OCI-LY7 (cell line): ENCODE data around the gene UNC5A. TPM values are rescaled to one million over a fixed set of nuclear protein-coding genes. Genes with fewer than 3 reads are reported as not detected.

ENCODE experiments used
- BruUV-seq: library from RNA; stranded (reverse); fragments of 400-500 nt; replicated peaks from 2 replicates; lab custom pipeline; 2021; lab: Mats Ljungman, UMichigan
- CTCF ChIA-PET: fragments of 300-600 bp; sonication (Branson Sonifier 250); formaldehyde crosslinking; loops from one replicate; lab custom pipeline; 2022; ENCODE audit warnings: antibody characterized with exemption; ENCODE audit not compliant: unreplicated experiment; lab: Charles Lee
- POLR2A ChIA-PET: fragments of 300-600 bp; sonication (Branson Sonifier 250); formaldehyde crosslinking; loops from one replicate; lab custom pipeline; 2022; ENCODE audit warnings: antibody characterized with exemption; lab: Charles Lee
- DNase-seq: peaks from one replicate; pipeline ENCODE4 v3.0.0-alpha.2; 2015; ENCODE audit warnings: low spot score
- H2AFZ ChIP-seq: fragments of 200-600 bp; sonication (generic), shearing (Covaris generic); 2 replicates; pipeline ENCODE4 v1.6.1; 2014; ENCODE audit warnings: mild to moderate bottlenecking, antibody characterized with exemption, low read length, moderate library complexity
- H3K27ac ChIP-seq: fragments of 200-600 bp; sonication (generic); 2 replicates; pipeline ENCODE4 v1.5.1; 2014; ENCODE audit warnings: mixed run types, low read depth, mild to moderate bottlenecking, moderate library complexity, low read length, inconsistent platforms; ENCODE audit not compliant: poor library complexity, severe bottlenecking
- H3K36me3 ChIP-seq: fragments of 200-600 bp; sonication (generic); 2 replicates; pipeline ENCODE4 v1.6.1; 2014; ENCODE audit warnings: mild to moderate bottlenecking, antibody characterized with exemption, low read length, moderate library complexity, mixed read lengths; ENCODE audit not compliant: insufficient read depth
- H3K4me1 ChIP-seq: fragments of 200-600 bp; sonication (generic); 2 replicates; pipeline ENCODE4 v1.5.1; 2014; ENCODE audit warnings: mild to moderate bottlenecking, low read length; ENCODE audit not compliant: insufficient read depth, poor library complexity, severe bottlenecking
- H3K4me2 ChIP-seq: fragments of 200-600 bp; sonication (generic); 2 replicates; pipeline ENCODE4 v1.6.1; 2014; ENCODE audit warnings: mild to moderate bottlenecking, low read length
- H3K4me3 ChIP-seq: fragments of 200-600 bp; sonication (generic); 2 replicates; pipeline ENCODE4 v1.5.1; 2014; ENCODE audit warnings: mild to moderate bottlenecking, low read depth, low read length; ENCODE audit not compliant: poor library complexity, severe bottlenecking
- H3K79me2 ChIP-seq: fragments of 200-600 bp; sonication (generic); 2 replicates; pipeline ENCODE4 v1.6.1; 2016; ENCODE audit warnings: low read depth, mild to moderate bottlenecking, low read length, moderate library complexity, mixed read lengths; ENCODE audit not compliant: insufficient read depth
- H3K9me2 ChIP-seq: fragments of 200-600 bp; sonication (generic); 2 replicates; pipeline ENCODE4 v1.6.1; 2016; ENCODE audit warnings: mild to moderate bottlenecking, low read length, mixed read lengths; ENCODE audit not compliant: insufficient read depth
- H3K9me3 ChIP-seq: fragments of 200-600 bp; sonication (generic); 2 replicates; pipeline ENCODE4 v1.6.1; 2014; ENCODE audit warnings: mild to moderate bottlenecking, mixed run types, low read length, mixed read lengths
- H4K20me1 ChIP-seq: fragments of 200-600 bp; sonication (generic); 2 replicates; pipeline ENCODE4 v1.6.1; 2014; ENCODE audit warnings: mild to moderate bottlenecking, antibody characterized with exemption, low read length, moderate library complexity, mixed read lengths; ENCODE audit not compliant: insufficient read depth
- CTCF ChIP-seq: fragments of 200-600 bp; sonication (generic); conservative IDR thresholded peaks from 2 replicates; pipeline ENCODE4 v1.5.1; 2014; ENCODE audit warnings: mild to moderate bottlenecking, antibody characterized with exemption, low read length, moderate library complexity, mixed read lengths
- EZH2phosphoT487 ChIP-seq: fragments of 200-600 bp; sonication (generic); IDR thresholded peaks from 2 replicates; pipeline ENCODE4 v1.6.1; 2018; ENCODE audit warnings: low read depth, borderline replicate concordance, mild to moderate bottlenecking, mixed run types, antibody characterized with exemption, low read length, moderate library complexity, mixed read lengths
- intact Hi-C: fragments of 100-400 bp; cut with micrococcal nuclease; formaldehyde crosslinking; loops from one replicate; pipeline ENCODE4 v1.10.0; 2022; ENCODE audit not compliant: unreplicated experiment
- total RNA-seq, 2 experiments: library from RNA; depleted of rRNA in 1 of 2; stranded (reverse); fragments of >200 nt in 1 of 2; shearing (Covaris generic) in 1 of 2; gene quantifications; 2 replicates each; pipeline ENCODE4 v1.2.3, GENCODE V29; 2014 to 2022

Gene UNC5A
- total RNA-seq, 2 experiments from 2014 or later, result not detected

GRCh38 chr5:176877793-176878331 lies 67.5 kb downstream of the UNC5A start:
- POLR2A ChIA-PET, result interaction anchor here (0.5 kb wide), 1 partner anchor 38 kb away, joined by 3 read pairs; no protein-coding TSS in a partner anchor
- DNase-seq, result no peak
- CTCF ChIA-PET, result no interaction called here
- BruUV-seq, result no TSS peak
- no peaks in the 10 kb centered on the region for H4K20me1 ChIP-seq
- H3K4me2 ChIP-seq, result no peak overlapping the region
- H2AFZ ChIP-seq, result no peak overlapping the region
- intact Hi-C loops, result no loop called here
- no peaks in the 10 kb centered on the region for H3K9me3 ChIP-seq
- no peaks in the 10 kb centered on the region for H3K36me3 ChIP-seq
- TF ChIP-seq CTCF (no peak), EZH2phosphoT487 (no peak)
- no peaks in the 10 kb centered on the region for H3K79me2 ChIP-seq
- H3K9me2 ChIP-seq, result no peaks in the 10 kb centered on the region
- no peak overlapping the region for H3K27ac ChIP-seq
- no peaks in the 10 kb centered on the region for H3K4me1 ChIP-seq
- H3K4me3 ChIP-seq, result no peak overlapping the region

- no peak for DNase-seq
- BruUV-seq, result no TSS peak
- Histone ChIP-seq H3K4me1 (no peaks in the 10 kb centered on the region), H3K9me2 (no peaks in the 10 kb centered on the region), H3K36me3 (no peaks in the 10 kb centered on the region), H3K79me2 (no peaks in the 10 kb centered on the region), H3K27ac (no peak overlapping the region), H3K4me2 (no peak overlapping the region), H3K4me3 (no peak overlapping the region), H4K20me1 (no peaks in the 10 kb centered on the region), H3K9me3 (no peaks in the 10 kb centered on the region), H2AFZ (no peak overlapping the region)
- no peak for TF ChIP-seq CTCF
- TF ChIP-seq EZH2phosphoT487, result no peak
- CTCF ChIA-PET, result no interaction called here
- intact Hi-C loops, result no loop called here
- POLR2A ChIA-PET, result no interaction called here
Measured at GRCh38 chr5:176878463-176878862, 68.1 kb downstream of the UNC5A start.

- Histone ChIP-seq H4K20me1 (no peaks in the 10 kb centered on the region), H3K36me3 (no peaks in the 10 kb centered on the region), H3K9me3 (no peaks in the 10 kb centered on the region), H3K4me2 (no peak overlapping the region), H3K4me1 (no peaks in the 10 kb centered on the region), H3K79me2 (no peaks in the 10 kb centered on the region), H3K9me2 (no peaks in the 10 kb centered on the region), H3K27ac (no peak overlapping the region), H3K4me3 (no peak overlapping the region), H2AFZ (no peak overlapping the region)
- ChIA-PET POLR2A (no interaction called here), CTCF (no interaction called here)
- DNase-seq, result no peak
- no peak for TF ChIP-seq CTCF
- no peak for TF ChIP-seq EZH2phosphoT487
- BruUV-seq, result no TSS peak
- intact Hi-C loops, result no loop called here
Measured at GRCh38 chr5:176878906-176879662, 68.7 kb downstream of the UNC5A start.
